Cardiac muscle cell (in vitro differentiated cells and primary cell): ENCODE measurements around the gene GABBR2. TPM values are rescaled to one million over a fixed set of nuclear protein-coding genes. Genes with fewer than 3 reads are reported as not detected.

Source experiments
- DNase-seq, 2 donors: peaks; one replicate each; pipeline versions ENCODE4 v3.0.0 to v3.0.0-alpha.2; 2010 to 2017; ENCODE audit warnings: low read depth in 1 of 2, low spot score in 1 of 2
- H3K27ac ChIP-seq: fragments of 200-600 bp; sonication (generic); 2 replicates; pipeline ENCODE4 v1.5.1; 2016
- H3K27me3 ChIP-seq: fragments of 200-600 bp; sonication (generic); 2 replicates; pipeline ENCODE4 v1.6.0; 2016; ENCODE audit warnings: control low read depth
- H3K36me3 ChIP-seq: fragments of 200-600 bp; sonication (generic); 2 replicates; pipeline ENCODE4 v1.5.1; 2016; ENCODE audit warnings: control low read depth
- H3K4me1 ChIP-seq: fragments of 200-600 bp; sonication (generic); 2 replicates; pipeline ENCODE4 v1.8.1; 2017; ENCODE audit warnings: low read depth, mild to moderate bottlenecking, mixed run types
- H3K4me3 ChIP-seq: fragments of 200-600 bp; sonication (generic); 2 replicates; pipeline ENCODE4 v1.5.1; 2016; ENCODE audit warnings: mild to moderate bottlenecking
- H3K9me3 ChIP-seq: fragments of 200-600 bp; sonication (generic); 2 replicates; pipeline ENCODE4 v1.5.1; 2017; ENCODE audit warnings: low read depth, mild to moderate bottlenecking, control low read depth
- polyA plus RNA-seq: library from polyadenylated mRNA; unstranded; fragments of >200 nt; fragmentation: Nextera tagmentation; extraction: Ambion mirVana; gene quantifications from 2 replicates; pipeline ENCODE4 v1.2.1, GENCODE V29; 2016
- total RNA-seq: library from RNA; depleted of rRNA; stranded (reverse); fragments of >200 nt; gene quantifications from 2 replicates; pipeline ENCODE4 v1.2.3, GENCODE V29; 2016
- TF ChIP-seq, protein P1 (sequence below): IDR thresholded peaks from 2 replicates; pipeline ENCODE4 v1.5.1; 2012; ENCODE audit warnings: low read depth, mild to moderate bottlenecking, low read length

GABBR2 gene
- total and polyA plus RNA-seq, 2 experiments from 2014 or later: 0.06 TPM; not detected in 1

DNA sequence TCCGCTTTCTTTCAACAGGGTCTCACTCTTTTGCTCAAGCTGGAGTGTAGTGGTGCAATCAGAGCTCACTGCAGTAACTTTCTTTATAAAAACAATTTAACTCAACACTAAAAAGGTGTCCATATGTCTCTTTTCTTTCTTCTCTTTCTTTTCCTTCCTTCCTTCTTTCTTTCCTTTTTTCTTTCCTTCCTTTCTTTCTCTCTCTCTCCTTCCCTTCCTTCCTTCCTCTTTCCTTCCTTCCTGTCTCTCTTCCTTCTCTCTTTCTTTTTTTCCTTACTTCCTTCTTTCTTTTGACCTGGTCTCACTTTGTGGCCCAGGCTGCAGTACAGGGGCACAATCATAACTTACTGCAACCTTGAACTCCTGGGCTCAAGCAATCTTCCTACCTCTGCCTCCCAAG is 427.5 kb downstream of the GABBR2 start:
- no peaks in the 10 kb centered on the region for H3K36me3 ChIP-seq
- TF ChIP-seq, protein P1, sequence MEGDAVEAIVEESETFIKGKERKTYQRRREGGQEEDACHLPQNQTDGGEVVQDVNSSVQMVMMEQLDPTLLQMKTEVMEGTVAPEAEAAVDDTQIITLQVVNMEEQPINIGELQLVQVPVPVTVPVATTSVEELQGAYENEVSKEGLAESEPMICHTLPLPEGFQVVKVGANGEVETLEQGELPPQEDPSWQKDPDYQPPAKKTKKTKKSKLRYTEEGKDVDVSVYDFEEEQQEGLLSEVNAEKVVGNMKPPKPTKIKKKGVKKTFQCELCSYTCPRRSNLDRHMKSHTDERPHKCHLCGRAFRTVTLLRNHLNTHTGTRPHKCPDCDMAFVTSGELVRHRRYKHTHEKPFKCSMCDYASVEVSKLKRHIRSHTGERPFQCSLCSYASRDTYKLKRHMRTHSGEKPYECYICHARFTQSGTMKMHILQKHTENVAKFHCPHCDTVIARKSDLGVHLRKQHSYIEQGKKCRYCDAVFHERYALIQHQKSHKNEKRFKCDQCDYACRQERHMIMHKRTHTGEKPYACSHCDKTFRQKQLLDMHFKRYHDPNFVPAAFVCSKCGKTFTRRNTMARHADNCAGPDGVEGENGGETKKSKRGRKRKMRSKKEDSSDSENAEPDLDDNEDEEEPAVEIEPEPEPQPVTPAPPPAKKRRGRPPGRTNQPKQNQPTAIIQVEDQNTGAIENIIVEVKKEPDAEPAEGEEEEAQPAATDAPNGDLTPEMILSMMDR: no peak

DNA sequence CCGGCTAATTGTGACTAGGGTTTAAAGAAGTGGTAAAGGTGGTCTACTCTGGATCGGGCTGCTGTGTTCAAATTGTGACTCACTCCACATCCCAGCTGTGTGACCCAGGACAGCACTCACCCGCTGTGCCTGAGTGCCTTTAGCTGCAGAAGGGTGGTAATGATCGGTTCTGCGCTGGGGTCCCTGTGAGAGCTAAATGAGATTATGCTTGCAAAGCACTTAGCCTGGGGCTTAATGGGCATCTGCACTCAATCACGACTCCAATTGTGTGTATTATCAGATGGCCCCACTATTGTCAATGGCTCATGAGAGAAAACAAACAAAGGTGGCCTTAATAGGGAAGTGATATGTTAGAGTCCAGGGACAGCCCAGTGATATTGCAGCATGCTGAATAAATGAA is 428.2 kb downstream of the GABBR2 start:
- H3K4me3 ChIP-seq: no peak overlapping the region
- no peaks in the 10 kb centered on the region for H3K4me1 ChIP-seq
- no peaks in the 10 kb centered on the region for H3K36me3 ChIP-seq
- TF ChIP-seq, protein P1: no peak
- DNase-seq: no peak
- H3K27me3 ChIP-seq: no peaks in the 10 kb centered on the region
- H3K9me3 ChIP-seq: no peaks in the 10 kb centered on the region
- no peak overlapping the region for H3K27ac ChIP-seq

More for the DNA sequence above, 427.5 kb downstream of the GABBR2 start:
- Histone ChIP-seq H3K4me3 (no peak overlapping the region), H3K9me3 (no peaks in the 10 kb centered on the region), H3K27ac (no peak overlapping the region), H3K27me3 (no peaks in the 10 kb centered on the region), H3K4me1 (no peaks in the 10 kb centered on the region)
- no peak for DNase-seq

DNA sequence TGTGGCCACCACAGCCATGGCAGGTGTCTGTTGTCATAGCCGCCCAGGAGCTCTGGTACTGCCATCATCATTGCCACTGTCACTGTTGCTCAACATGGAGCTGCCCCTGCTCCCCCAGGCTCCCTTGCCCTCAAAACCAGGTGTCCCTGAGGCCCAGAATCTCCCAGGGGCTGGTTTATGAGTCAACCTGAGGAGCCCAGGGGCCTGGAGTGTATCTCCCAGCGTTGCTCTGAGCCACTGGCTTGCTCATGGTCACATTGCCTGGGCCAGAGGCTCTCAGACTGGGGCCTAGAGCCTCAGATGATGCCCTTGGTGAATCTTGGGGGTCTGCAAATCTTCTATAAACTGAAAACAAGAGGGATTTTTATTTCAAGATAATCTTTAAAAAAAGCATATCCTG is 428.6 kb downstream of the GABBR2 start:
- no peak for DNase-seq
- H3K36me3 ChIP-seq: no peaks in the 10 kb centered on the region
- no peaks in the 10 kb centered on the region for H3K9me3 ChIP-seq
- no peak overlapping the region for H3K4me3 ChIP-seq
- H3K27me3 ChIP-seq: no peaks in the 10 kb centered on the region
- no peak overlapping the region for H3K27ac ChIP-seq
- TF ChIP-seq, protein P1: no peak
- no peaks in the 10 kb centered on the region for H3K4me1 ChIP-seq

DNA sequence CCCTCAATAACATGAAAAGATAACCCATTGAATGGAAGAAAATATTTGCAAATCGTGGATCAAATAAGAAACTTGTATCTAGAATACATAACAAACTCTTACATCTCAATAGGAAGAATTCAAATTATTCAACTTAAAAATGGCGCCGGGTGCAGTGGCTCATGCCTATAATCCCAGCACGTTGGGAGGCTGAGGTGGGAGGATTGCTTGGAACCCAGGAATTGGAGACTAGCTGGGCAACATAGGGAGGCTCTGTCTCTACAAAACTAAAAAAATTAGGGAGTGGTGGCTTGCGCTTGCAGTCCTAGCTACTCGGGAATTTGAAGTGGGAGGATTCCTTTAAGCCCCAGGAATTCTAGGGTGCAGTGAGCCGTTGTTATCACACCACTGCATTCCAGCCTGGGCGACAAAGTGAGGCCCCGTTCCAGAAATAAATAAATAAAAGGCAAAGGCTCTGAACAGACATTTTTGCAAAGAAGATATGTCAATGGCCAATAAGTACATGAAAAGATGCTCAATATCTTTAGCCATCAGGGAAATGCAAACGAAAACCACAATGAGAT is 431.7 kb downstream of the GABBR2 start:
- Histone ChIP-seq H3K4me1 (no peaks in the 10 kb centered on the region), H3K27ac (no peak overlapping the region), H3K4me3 (no peak overlapping the region), H3K27me3 (no peaks in the 10 kb centered on the region), H3K9me3 (no peaks in the 10 kb centered on the region), H3K36me3 (no peaks in the 10 kb centered on the region)
- TF ChIP-seq, protein P1: no peak
- no peak for DNase-seq

DNA sequence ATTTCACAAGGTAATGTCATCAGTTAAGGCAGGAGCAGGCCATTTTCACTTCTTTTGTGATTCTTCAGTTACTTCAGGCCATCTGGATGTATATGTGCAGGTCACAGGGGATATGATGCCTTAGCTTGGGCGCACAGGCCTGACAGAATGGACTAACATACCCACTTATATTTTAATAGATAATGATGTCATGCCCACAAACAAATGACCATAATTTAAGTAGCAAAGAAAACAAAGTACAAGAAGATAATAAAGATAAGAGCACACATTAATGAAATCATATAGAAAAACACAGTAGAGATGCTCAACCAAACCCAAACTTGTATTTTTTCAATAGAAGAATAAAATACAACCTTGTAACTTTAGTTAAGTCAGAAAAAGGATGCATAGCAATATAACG is 433.6 kb downstream of the GABBR2 start:
- no peaks in the 10 kb centered on the region for H3K27me3 ChIP-seq
- H3K4me3 ChIP-seq: no peak overlapping the region
- TF ChIP-seq, protein P1: no peak
- no peaks in the 10 kb centered on the region for H3K9me3 ChIP-seq
- H3K4me1 ChIP-seq: no peaks in the 10 kb centered on the region
- no peaks in the 10 kb centered on the region for H3K36me3 ChIP-seq
- DNase-seq: no peak
- H3K27ac ChIP-seq: no peak overlapping the region

DNA sequence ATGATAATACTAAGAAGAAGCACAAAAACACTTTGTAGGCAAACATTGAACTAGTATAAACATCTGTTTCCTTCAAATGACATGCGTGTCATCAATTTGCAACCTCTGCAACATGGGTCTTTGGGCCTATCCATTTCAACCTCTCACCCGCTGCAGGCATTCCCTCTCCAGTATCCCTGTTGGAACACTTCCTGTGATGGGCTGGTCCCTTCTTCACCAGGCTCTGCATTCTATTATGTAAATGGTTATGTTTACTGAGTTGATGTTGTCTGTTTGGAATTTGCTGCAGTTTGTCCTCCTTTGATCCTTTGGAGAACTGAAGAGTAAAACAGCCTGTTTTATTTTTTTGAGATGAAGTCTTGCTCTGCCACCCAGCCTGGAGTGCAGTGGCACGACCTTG is 436.7 kb downstream of the GABBR2 start:
- DNase-seq: no peak

More for the DNA sequence above, 436.7 kb downstream of the GABBR2 start:
- no peak overlapping the region for H3K4me3 ChIP-seq
- no peaks in the 10 kb centered on the region for H3K36me3 ChIP-seq
- TF ChIP-seq, protein P1: no peak
- no peaks in the 10 kb centered on the region for H3K9me3 ChIP-seq
- H3K27me3 ChIP-seq: no peaks in the 10 kb centered on the region
- H3K27ac ChIP-seq: no peak overlapping the region
- no peaks in the 10 kb centered on the region for H3K4me1 ChIP-seq
